ENCODE measurements around the gene TOP2B. TPM values are rescaled to one million over a fixed set of nuclear protein-coding genes. Genes with fewer than 3 reads are reported as not detected.

Gene TOP2B
- total and polyA plus RNA-seq, 4 donors = 32.7 to 260 (median 56.2) TPM

- no peaks in the 10 kb centered on the region for H3K9me3 ChIP-seq (ENCODE audit: control insufficient read depth in 4 of 4, insufficient read depth in 3 of 4, low read length in 3 of 4)
- H3K27ac ChIP-seq (ENCODE audit: low read depth in 1 of 2, low read length in 1 of 2) = no peak overlapping the region
- H3K9ac ChIP-seq (ENCODE audit: insufficient read depth in 1 of 2, low read length in 2 of 2) = no peak overlapping the region
- peaks cover 0 to 3% (median 0%) of the 10 kb centered on the region in 5 donors for H3K4me1 ChIP-seq (ENCODE audit: control insufficient read depth in 5 of 5, insufficient read depth in 5 of 5, low read length in 5 of 5)
- WGBS, 2 donors = 86 to 90% methylated on average over 3 of the region's 3 CpGs
- H3K36me3 ChIP-seq (ENCODE audit: control insufficient read depth in 4 of 4, insufficient read depth in 4 of 4, low read length in 4 of 4) = peaks cover 7 to 46% (median 17%) of the 10 kb centered on the region in 4 donors
- ATAC-seq (ENCODE audit: insufficient read depth, low FRiP score) (no peak), DNase-seq (no peak)
- no peak overlapping the region for H3K4me3 ChIP-seq
- H3K27me3 ChIP-seq (ENCODE audit: control insufficient read depth in 3 of 3, insufficient read depth in 3 of 3, low read length in 2 of 3) = no peaks in the 10 kb centered on the region
- no peak for TF ChIP-seq CTCF (IDR thresholded peaks at IDR 0.05; ENCODE audit: control extremely low read depth, extremely low read depth)
Observed at GRCh38 chr3:25635038-25635437, 29.7 kb downstream of the TOP2B start.

- Histone ChIP-seq H3K4me1 (ENCODE audit: control insufficient read depth in 5 of 5, insufficient read depth in 5 of 5, low read length in 5 of 5) (peaks cover 0 to 3% (median 0%) of the 10 kb centered on the region in 5 donors), H3K27me3 (ENCODE audit: control insufficient read depth in 3 of 3, insufficient read depth in 3 of 3, low read length in 2 of 3) (no peaks in the 10 kb centered on the region), H3K9me3 (ENCODE audit: control insufficient read depth in 4 of 4, insufficient read depth in 3 of 4, low read length in 3 of 4) (no peaks in the 10 kb centered on the region), H3K36me3 (ENCODE audit: control insufficient read depth in 4 of 4, insufficient read depth in 4 of 4, low read length in 4 of 4) (peaks cover 7 to 57% (median 20%) of the 10 kb centered on the region in 4 donors), H3K27ac (ENCODE audit: low read depth in 1 of 2, low read length in 1 of 2) (no peak overlapping the region), H3K9ac (ENCODE audit: insufficient read depth in 1 of 2, low read length in 2 of 2) (no peak overlapping the region), H3K4me3 (no peak overlapping the region)
- no peak for ATAC-seq (ENCODE audit: insufficient read depth, low FRiP score)
- TF ChIP-seq CTCF (IDR thresholded peaks at IDR 0.05; ENCODE audit: control extremely low read depth, extremely low read depth) = no peak
- WGBS, 2 donors = 86 to 93% methylated on average over 3 of the region's 3 CpGs
- no peak for DNase-seq
Observed at GRCh38 chr3:25633919-25634318, 30.8 kb downstream of the TOP2B start.

- no peak for ATAC-seq (ENCODE audit: insufficient read depth, low FRiP score)
- H3K27ac ChIP-seq (ENCODE audit: low read depth in 1 of 2, low read length in 1 of 2) = no peak overlapping the region
- no peak overlapping the region for H3K9ac ChIP-seq (ENCODE audit: insufficient read depth in 1 of 2, low read length in 2 of 2)
Observed at GRCh38 chr3:25631989-25632388, 32.7 kb downstream of the TOP2B start.

More at GRCh38 chr3:25631989-25632388, 32.7 kb downstream of the TOP2B start:
- 92 to 95% methylated on average over 1 of the region's 1 CpG for WGBS, 2 donors
- Histone ChIP-seq H3K27me3 (ENCODE audit: control insufficient read depth in 3 of 3, insufficient read depth in 3 of 3, low read length in 2 of 3) (no peaks in the 10 kb centered on the region), H3K36me3 (ENCODE audit: control insufficient read depth in 4 of 4, insufficient read depth in 4 of 4, low read length in 4 of 4) (peaks cover 10 to 64% (median 27%) of the 10 kb centered on the region in 4 donors), H3K4me1 (ENCODE audit: control insufficient read depth in 5 of 5, insufficient read depth in 5 of 5, low read length in 5 of 5) (peaks cover 0 to 3% (median 0%) of the 10 kb centered on the region in 5 donors), H3K9me3 (ENCODE audit: control insufficient read depth in 4 of 4, insufficient read depth in 3 of 4, low read length in 3 of 4) (no peaks in the 10 kb centered on the region), H3K4me3 (no peak overlapping the region)
- DNase-seq = no peak
- no peak for TF ChIP-seq CTCF (IDR thresholded peaks at IDR 0.05; ENCODE audit: control extremely low read depth, extremely low read depth)

Data from lung (tissue), 12 donors.